ENCODE measurements around the gene DTHD1.

The DTHD1 gene

GRCh38 chr4:36281384-36282106 lies at the start of gene DTHD1:
Gene DTHD1 (plus strand): TSS chr4:36281616. CDS start chr4:36281759, 143 bp downstream.
- no peak for DNase-seq (ENCODE audit: low spot score)

GRCh38 chr4:36233567-36234266 lies 47.7 kb upstream of the DTHD1 start:
- no peak for DNase-seq (ENCODE audit: low spot score)

- DNase-seq (ENCODE audit: low spot score), result no peak
Observed at GRCh38 chr4:36235306-36235705, 46.1 kb upstream of the DTHD1 start.

GRCh38 chr4:36236159-36236558 lies 45.3 kb upstream of the DTHD1 start:
- no peak for DNase-seq (ENCODE audit: low spot score)

- no peak for DNase-seq (ENCODE audit: low spot score)
Observed at GRCh38 chr4:36237366-36238313, 43.8 kb upstream of the DTHD1 start.

- no peak for DNase-seq (ENCODE audit: low spot score)
Observed at GRCh38 chr4:36241771-36242170, 39.6 kb upstream of the DTHD1 start.

- no peak for DNase-seq (ENCODE audit: low spot score)
Observed at GRCh38 chr4:36242629-36243354, 38.6 kb upstream of the DTHD1 start.

- peak; percentile 28 for DNase-seq (ENCODE audit: low spot score)
Observed at GRCh38 chr4:36243355-36244256, 37.8 kb upstream of the DTHD1 start.

- DNase-seq (ENCODE audit: low spot score), result peak; percentile 31
Observed at GRCh38 chr4:36244257-36245082, 36.9 kb upstream of the DTHD1 start, which contains the start of gene ARAP2. Gene ARAP2 (minus strand): TSS chr4:36244514. CDS start chr4:36229486, 15,028 bp downstream.

- no peak for DNase-seq (ENCODE audit: low spot score)
Observed at GRCh38 chr4:36249610-36250009, 31.8 kb upstream of the DTHD1 start.

- no peak for DNase-seq (ENCODE audit: low spot score)
Observed at GRCh38 chr4:36251983-36252382, 29.4 kb upstream of the DTHD1 start.

- DNase-seq (ENCODE audit: low spot score), result no peak
Observed at GRCh38 chr4:36254371-36254770, 27.0 kb upstream of the DTHD1 start.

GRCh38 chr4:36255577-36255976 lies 25.8 kb upstream of the DTHD1 start:
- no peak for DNase-seq (ENCODE audit: low spot score)

GRCh38 chr4:36256398-36256891 lies 25.0 kb upstream of the DTHD1 start:
- DNase-seq (ENCODE audit: low spot score), result no peak

GRCh38 chr4:36260731-36261130 lies 20.7 kb upstream of the DTHD1 start:
- DNase-seq (ENCODE audit: low spot score), result no peak

- DNase-seq (ENCODE audit: low spot score), result no peak
Observed at GRCh38 chr4:36264207-36264826, 17.1 kb upstream of the DTHD1 start.

- DNase-seq (ENCODE audit: low spot score), result no peak
Observed at GRCh38 chr4:36267486-36268268, 13.7 kb upstream of the DTHD1 start.

GRCh38 chr4:36269101-36269500 lies 12.3 kb upstream of the DTHD1 start:
- no peak for DNase-seq (ENCODE audit: low spot score)
